NCI-H82 treated with DMSO at 0.1 percent for 48 hours (cell line): Measurements from ENCODE around the gene PGBD4.

Experiments used
- DNase-seq: peaks from one replicate; lab custom pipeline; 2025; ENCODE audit not compliant: unreplicated experiment; lab: John Stamatoyannopoulos, UW

Gene PGBD4

DNA sequence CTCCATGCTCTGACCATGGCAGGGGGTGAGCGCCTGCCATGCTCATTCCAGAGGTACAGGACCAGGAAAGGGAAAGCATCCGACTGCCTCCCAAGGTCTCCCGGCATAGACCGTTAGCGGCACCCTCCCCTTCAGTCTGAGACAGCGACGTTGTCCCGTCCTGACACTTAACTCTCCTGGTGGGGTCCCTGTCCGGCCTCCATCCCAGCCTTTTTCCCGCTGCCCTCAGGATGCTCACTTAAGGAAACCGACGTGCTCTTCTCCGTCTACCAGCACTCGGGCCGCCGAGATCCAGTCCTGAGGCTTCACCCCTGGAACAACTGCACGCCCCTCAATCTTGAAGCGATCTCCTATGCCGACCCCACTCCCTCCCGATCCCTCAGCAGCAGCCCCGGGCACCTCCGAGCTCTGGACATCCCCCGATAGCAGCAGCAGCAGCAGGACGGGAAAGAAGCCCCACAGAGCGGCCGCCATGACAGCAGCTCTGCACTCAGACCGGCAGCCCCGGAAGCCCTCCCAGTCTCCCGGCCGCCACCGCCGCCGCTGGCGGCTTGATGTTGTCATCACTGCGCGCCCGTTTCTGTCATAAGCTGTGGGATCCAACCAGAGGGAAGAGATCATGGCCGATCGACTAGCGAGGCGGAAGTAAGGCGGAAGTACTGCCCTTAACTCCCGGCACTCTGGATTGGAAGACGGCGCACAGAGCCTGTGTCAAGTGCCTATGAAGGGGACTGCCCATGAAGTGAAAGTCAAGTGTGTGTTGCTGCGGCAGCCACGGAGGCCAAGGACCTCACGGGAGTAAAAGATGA lies at the start of gene PGBD4, which contains the start of gene EMC7:
TSS of gene PGBD4 (plus strand) at position 718 of the 809 bp plus-strand sequence. CDS start 449 bp downstream, outside the sequence.
TSS of gene EMC7 (minus strand) at position 497 of the 809 bp plus-strand sequence. CDS start at position 474, 23 bp downstream.
- DNase-seq: peak; percentile 98

DNA sequence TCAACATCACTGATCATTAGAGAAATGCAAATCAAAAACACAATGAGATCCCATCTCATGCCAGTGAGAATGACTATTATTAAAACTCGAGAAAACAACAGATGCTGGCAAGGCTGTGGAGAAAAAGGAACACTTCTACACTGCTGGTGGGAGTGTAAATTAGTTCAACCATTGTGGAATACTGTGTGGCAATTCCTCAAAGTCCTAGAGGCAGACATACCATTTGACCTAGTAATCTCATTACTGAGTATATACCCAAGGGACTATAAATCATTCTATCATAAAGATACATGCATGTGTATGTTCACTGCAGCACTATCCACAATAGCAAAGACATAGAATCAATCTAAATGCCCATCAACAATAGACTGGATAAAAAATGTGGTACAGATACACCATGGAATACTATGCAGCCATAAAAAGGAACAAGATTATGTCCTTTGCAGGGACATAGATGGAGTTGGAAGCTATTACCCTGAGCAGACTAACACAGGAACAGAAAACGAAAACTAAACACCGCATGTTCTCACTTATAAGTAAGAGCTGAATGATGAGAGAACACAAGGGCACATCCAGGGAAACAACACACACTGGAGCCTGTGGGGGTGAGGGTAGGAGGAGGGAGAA lies 47.7 kb upstream of the PGBD4 start:
- no peak for DNase-seq

DNA sequence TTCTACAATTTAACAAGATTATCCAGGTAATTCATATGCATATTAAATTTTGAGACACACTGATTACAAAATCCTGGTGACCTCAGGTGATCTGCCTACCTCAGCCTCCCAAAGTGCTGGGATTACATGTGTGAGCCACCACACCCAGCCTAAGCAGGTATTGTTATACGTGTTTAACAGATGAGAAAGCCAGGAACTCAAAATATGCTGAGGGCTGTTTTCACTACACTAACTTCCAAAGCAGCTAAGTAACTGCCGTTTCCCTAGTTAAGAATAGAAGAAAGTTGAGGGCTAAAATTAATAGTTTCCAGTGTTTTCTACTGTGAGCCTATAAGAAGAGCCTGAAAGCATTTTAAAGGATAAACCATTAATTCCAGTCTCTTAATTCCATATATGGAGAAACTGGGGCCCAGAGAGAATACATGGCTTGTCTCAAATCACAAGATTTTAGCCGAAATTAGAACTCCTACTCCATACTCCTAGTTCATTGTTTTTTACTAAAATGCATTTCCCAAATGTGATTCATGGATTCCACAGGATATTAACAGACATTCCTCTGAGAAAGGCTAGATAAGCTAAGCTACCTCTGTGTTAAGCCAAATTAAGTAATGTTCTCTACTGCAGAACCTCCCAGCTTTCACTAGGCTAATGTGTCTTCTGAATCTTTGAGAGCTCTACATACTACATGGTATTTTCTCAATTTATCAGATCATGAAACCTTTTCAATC lies 45.9 kb upstream of the PGBD4 start:
- DNase-seq: no peak

DNA sequence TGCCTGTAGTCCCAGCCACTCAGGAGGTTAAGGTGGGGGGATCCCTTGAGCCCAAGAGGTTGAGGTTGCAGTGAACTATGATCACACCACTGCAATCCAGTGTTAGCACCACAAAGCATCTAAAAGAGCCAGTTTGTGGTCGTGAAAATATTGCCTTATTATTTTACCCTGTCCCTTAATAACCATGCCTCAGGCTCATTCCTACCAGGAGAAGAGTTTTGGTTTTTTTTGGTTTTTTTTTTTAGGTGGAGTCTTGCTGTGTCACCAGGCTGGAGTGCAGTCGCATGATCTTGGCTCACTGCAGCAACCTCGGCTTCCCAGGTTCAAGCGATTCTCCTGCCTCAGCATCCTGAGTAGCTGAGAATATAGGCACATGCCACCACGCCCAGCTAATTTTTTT lies 45.0 kb upstream of the PGBD4 start:
- DNase-seq: no peak

DNA sequence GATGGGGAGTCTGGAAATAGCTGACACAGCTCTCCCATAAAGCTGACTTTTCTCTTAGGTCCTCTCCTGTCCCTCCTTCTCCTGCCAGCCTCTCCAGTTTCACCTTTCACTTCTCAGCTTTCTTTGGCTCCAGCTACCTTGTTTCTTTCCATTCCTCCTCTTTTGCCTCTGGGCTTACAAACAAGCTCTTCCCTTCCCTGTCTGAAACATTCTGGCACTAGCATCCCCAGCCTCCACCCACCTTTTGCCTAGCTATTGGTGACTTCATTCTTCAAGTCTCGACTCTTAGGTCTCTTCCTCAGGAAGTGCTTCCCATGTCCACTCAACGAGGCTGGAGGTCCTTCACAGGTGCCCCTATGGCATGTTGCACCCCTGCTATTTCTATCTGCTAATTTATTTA lies 42.4 kb upstream of the PGBD4 start:
- no peak for DNase-seq

DNA sequence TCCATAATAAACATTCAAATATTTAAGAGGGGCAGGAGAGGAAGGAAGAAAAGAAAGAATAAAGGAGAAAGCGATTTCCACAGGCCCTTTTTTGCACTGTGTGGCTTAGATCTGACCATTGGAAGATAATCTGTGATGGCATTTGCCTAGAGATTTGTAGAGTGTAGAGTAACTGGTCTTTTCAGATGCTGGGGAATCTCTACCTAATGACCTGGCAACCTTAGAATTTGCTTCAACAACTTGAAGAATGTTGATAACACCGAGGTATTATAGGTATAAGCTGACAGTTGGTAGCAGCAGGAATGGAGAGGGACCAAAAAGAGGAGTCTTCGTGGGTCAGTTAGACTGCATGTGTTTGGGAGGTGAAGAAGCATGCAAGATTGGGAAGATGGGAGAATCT lies 41.9 kb upstream of the PGBD4 start:
- DNase-seq: no peak

DNA sequence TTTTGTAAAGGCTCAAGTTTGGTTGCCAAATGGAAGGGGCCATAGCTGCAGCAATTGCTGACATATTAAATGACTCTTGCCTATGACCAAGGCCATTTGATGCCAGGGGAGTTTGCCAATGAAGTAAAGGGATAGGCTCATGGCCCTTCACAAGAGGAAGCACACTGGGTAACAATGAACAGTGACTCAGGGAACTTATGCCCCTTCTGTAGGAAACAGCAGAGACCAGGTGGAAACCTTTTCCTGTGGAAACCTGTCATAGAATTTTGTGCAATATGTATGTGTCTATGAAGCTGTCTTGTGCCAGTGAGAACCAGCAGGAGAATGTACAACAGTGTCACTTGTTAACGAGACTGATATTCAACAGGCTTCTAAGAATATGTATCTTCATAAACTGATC lies 37.4 kb upstream of the PGBD4 start:
- DNase-seq: no peak

DNA sequence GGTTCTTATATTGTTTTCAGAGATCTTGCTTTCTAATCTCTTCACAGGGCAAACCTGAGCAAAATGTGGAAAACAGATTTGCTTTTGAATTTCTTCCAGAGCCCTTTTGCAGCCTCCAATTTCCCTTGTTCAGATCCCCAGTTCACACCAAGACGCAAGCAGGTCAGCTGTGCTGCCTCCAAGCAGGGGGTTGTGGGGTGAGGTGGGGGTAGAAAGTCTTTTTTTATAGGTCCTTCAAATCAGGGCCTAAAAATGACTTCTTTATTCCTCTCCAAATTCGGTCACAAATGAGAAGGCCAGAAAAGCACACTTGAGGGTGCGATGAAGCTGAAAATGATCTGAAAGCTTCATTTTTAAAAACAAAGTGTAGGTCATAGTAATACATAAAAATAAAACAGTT lies 36.6 kb upstream of the PGBD4 start:
- DNase-seq: no peak

DNA sequence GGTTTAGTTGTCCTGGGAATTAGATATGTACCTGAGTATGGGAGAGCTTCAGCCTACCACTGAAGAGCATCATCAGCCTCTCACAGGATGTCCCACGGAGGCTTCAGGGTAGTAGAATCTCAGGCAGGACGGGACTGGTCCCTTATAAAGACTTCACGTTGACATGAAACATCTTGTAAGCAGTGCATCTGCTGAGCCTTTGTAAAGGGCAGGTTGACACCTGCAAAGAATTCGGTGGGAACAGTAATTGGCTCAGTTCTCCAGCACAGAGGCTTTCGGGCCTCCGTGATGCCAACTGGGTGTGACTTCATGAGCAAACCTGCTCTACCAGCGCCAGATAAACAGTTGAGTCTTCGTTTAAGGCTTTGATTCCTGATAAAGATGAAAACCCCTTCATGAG lies 35.9 kb upstream of the PGBD4 start:
- no peak for DNase-seq

DNA sequence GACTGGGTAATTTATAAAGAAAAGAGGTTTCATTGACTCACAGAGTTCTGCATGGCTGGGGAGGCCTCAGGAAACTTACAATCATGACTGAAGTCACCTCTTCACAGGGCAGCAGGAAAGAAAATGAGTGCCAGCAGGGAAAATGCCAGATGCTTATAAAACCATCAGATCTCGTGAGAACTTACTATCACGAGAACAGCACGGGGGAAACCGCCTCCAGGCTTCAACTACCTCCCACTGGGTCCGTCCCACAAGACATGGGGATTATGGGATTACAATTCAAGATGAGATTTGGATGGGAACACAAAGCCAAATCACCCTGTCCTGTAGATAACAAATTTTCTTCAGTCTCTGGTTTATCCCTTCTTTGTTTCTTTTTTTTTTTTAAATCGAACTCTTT lies 31.9 kb upstream of the PGBD4 start:
- DNase-seq: peak; percentile 4

DNA sequence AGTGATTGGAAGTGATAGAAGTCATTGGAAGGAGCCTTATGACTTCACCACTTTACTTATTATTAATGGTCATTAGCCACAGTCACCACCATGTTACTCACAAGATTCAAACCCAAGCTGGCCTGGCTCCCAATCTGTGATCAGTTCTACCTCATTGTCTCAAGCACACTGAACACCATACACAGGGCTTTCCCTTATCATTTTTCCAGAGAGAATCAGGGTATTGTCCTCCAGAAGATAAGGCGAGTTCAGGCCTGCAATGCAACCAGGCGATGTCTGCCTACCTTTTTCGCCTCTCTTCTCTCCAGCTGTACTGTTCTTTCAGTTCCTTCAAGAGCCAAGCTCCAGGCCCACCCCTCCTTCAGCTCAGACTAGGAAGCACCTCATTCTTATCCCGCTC lies 25.1 kb upstream of the PGBD4 start:
- DNase-seq: no peak

DNA sequence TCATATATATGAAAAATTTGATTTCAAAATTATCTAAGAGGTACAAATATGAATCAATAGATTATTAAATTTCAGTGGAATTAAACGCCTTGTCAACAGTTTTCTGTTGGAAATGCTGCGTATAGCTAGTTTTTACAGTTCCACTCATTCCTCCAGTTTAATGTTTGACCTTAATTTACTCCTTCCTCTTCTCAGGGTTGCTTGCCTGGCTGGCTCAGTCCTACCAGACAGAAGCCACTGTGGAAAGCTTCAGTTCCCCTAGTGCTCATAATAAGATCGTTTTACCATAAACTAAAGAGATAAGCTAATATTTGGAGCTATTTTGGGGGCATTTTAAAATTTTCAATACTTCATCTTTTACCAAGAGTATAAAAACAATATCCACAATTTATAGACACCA lies 23.0 kb upstream of the PGBD4 start:
- no peak for DNase-seq

DNA sequence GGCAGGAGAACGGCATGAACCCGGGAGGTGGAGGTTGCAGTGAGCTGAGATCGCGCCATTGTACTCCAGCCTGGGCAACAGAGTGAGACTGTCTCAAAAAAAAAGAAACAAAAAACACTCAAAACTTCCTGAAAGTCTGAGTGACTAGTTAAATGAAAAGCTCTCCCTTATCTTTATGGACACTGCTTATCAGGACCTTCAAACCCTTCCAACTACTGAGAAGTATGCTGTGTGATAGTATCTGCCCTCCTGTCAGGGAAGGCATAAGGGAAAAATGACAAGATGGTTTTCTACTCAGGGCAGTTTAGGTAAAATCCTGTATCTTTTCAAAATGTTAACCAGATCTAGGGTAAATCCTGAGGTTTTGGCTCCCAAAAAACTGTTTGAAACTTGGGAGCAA lies 22.0 kb upstream of the PGBD4 start:
- DNase-seq: no peak

DNA sequence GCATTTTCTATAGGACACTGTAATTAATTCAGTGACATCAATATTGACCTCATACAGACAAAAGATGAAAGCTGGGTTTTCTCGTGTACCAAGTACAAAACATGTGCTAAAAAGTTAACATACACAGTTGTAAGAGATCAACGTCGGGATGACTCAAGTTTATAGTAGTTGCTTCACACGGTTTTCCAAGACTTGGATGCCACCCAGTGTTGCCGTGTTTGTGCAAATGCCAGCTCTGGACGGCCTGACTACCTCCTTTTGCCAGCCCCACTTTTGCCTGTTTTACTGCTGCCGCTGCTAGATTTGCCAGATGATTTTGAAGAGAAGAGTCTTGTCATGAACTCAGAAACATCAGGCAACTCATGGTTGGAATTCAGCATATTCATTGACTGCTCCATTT lies 17.8 kb upstream of the PGBD4 start:
- DNase-seq: no peak

DNA sequence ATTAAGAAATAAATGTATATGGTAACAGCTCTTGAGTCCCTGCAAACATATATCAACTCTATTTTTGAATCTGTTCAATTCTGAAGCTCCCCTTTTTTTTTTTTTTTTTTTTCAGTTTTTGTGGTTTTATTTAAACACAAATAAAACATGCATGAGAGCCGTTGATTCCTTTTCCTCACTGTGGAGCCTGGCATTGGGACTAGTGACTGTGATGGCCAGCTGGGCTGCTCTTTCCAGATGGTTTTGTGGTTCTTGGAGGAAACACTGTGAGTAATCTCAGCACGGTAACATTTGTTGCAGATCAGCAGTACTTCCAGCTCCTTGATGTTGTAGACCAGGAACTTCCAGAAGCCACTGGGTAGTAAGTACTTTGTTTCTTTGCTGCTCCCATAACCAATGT lies 16.1 kb upstream of the PGBD4 start:
- no peak for DNase-seq

DNA sequence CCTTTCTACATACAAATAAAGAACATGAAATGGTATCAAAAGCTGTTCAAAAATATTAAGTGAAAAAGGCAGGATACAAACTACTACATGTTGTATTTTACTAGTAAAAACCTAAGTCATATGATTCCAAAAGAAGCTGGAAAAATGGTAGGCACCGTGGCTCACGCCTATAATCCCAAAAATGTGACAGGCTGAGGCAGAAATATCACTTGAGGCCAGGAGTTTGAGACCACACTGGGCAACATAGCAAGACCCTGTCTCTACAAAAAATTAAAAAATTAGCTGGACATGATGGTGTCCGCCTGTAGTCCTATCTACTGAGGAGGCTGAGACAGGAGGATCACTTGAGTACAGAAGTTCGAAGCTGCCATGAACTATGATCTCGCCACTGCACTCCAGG lies 2.0 kb upstream of the PGBD4 start:
- DNase-seq: no peak

DNA sequence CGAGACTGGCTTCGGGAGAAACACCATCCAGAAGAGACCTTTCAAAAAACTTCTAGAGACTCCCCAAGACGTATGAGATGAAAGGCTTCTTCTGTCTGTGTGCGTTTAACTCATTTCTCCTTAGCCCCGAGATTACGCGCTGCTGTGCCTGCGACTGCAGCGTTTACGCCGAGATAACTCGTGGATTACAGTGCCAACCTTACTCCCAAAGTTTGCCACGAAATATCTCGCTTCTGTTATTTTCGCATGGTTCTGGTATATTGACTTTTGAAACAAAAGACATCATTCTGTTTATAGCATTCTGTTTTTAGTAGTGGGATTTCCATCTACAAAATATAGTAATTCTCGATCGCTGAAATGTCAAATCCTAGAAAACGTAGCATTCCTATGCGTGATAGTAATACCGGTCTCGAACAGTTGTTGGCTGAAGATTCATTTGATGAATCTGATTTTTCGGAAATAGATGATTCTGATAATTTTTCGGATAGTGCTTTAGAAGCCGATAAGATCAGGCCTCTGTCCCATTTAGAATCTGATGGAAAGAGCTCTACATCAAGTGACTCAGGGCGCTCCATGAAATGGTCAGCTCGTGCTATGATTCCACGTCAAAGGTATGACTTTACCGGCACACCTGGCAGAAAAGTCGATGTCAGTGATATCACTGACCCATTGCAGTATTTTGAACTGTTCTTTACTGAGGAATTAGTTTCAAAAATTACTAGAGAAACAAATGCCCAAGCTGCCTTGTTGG lies 467 bp downstream of the PGBD4 start:
- DNase-seq: no peak

DNA sequence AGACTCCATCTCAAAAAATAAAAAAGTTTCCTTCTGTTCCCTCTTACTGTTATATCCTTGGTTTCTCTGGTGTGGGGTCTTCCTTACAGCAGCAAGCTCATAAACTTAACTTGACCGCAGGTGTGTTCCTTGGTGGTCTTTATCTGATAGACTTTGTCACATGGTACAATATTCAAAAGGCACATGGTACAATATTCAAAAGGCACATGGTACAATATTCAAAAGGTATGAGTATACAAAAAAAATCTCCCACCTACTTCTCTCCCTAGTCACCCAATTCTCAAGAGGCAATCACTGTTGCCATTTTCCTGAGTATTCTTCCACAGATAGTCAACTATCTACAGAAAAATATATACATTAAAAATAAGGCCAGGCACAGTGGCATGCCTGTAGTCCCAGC lies 4.5 kb downstream of the PGBD4 start:
- no peak for DNase-seq

DNA sequence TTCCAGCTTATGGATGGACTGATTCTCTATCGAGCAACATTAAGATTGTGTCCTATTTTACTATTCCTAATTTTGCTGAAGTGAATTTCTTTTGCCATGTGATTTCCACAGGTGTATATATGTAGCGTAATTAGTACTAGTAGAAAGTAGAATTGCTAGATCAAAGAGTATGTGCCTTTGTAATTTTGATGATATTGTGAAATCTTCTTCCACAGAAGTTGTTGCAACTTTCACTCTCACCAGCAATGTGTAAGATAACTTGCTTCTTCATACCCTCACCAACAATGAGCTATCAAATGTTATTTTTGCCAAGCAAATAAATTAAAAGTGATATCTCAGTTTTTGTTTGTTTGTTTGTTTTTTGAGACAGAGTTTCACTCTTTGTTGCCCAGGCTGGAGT lies 5.4 kb downstream of the PGBD4 start:
- no peak for DNase-seq

DNA sequence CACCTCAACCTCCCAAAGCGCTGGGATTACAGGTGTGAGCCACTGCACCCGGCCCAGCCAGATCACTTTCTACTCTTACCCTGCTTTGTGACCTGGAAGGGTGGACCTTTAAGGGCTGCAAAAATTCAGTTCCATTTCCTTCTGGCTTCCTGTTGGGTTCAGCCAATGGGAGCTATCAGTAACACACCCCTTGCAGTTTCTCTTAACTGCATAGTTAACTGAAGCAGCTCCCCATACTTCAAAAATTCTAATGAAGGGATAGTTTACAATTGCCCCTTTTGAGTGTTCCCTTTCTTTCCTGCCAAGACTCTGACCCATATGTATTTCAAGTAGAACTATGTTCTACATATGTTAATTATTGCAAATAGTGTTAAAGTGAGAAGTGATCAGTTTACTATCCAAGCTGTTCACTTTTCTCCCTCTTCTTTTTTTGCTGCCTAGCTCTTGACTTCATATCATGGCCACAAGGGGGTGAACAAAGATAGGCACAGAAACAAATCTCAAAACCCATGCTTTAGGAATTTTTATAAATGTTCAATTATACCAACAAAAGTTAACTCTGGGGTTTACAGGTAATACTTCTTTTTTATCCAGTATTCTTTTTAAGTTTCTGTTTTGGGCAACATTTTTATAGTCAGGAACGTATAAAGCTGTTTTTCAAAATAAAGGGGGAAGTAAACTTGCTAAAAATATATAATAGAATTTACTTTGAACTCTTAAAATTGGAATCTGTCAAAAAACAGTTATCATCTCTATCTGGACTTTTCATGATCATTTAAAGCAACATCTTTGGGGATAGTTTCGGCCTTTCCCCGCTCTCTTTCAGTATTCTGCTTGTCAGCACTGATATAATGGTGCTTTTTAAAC lies 8.1 kb downstream of the PGBD4 start:
- no peak for DNase-seq
